ENCODE results near the gene HAGH. TPM values are rescaled to one million over a fixed set of nuclear protein-coding genes. Genes with fewer than 3 reads are reported as not detected.

HAGH gene
- total RNA-seq, 1 experiment from 2014 or later, result 36.0 TPM

- TF ChIP-seq HMGXB4 (CRISPR knock-in tag; IDR thresholded peaks at IDR 0.05) (peak; percentile 93), E2F1 (CRISPR knock-in tag; IDR thresholded peaks at IDR 0.05) (no peak), ZBTB43 (CRISPR knock-in tag; IDR thresholded peaks at IDR 0.05) (peak; percentile 84; the same call in 1 of the 2 replicates), MYBL2 (CRISPR knock-in tag; IDR thresholded peaks at IDR 0.05) (peak; percentile 91; the same call in 1 of the 2 replicates), ELF4 (CRISPR knock-in tag; IDR thresholded peaks at IDR 0.05; ENCODE audit: low read depth) (no peak), ZNF219 (CRISPR knock-in tag; IDR thresholded peaks at IDR 0.05; ENCODE audit: borderline replicate concordance) (peak; percentile 68; the same call in 1 of the 2 replicates), MXD4 (CRISPR knock-in tag; IDR thresholded peaks at IDR 0.05; ENCODE audit: borderline replicate concordance) (no peak), FOXP1 (CRISPR knock-in tag; IDR thresholded peaks at IDR 0.05; ENCODE audit: borderline replicate concordance) (peak; percentile 95), PRDM15 (CRISPR knock-in tag; IDR thresholded peaks at IDR 0.05) (peak; percentile 35; the same call in 1 of the 2 replicates), MAX (CRISPR knock-in tag; IDR thresholded peaks at IDR 0.05) (peak; percentile 96), ETV6 (CRISPR knock-in tag; IDR thresholded peaks at IDR 0.05) (peak; percentile 89), IRF1 (CRISPR knock-in tag; IDR thresholded peaks at IDR 0.05) (0 out of 2 replicates have a peak, but pooled peaks have one; percentile 77), JUN (CRISPR knock-in tag; IDR thresholded peaks at IDR 0.05) (no peak), E2F5 (CRISPR knock-in tag; IDR thresholded peaks at IDR 0.05) (peak; percentile 75; the same call in 1 of the 2 replicates), GABPB1 (CRISPR knock-in tag; IDR thresholded peaks at IDR 0.05) (peak; percentile 75), ZNF416 (CRISPR knock-in tag; IDR thresholded peaks at IDR 0.05) (0 out of 2 replicates have a peak, but pooled peaks have one; percentile 4), NFYB (CRISPR knock-in tag; conservative IDR thresholded peaks at IDR 0.05; ENCODE audit: low read depth) (peak; percentile 94), FOXP4 (CRISPR knock-in tag; IDR thresholded peaks at IDR 0.05) (peak; percentile 87), KAT7 (CRISPR knock-in tag; IDR thresholded peaks at IDR 0.05; ENCODE audit: borderline replicate concordance) (peak; percentile 85; the same call in 1 of the 2 replicates), TEAD4 (CRISPR knock-in tag; IDR thresholded peaks at IDR 0.05) (peak; percentile 41; the same call in 1 of the 2 replicates), ERG (CRISPR knock-in tag; IDR thresholded peaks at IDR 0.05) (no peak), RELA (CRISPR knock-in tag; IDR thresholded peaks at IDR 0.05; ENCODE audit: borderline replicate concordance) (peak; percentile 94), ZNF232 (CRISPR knock-in tag; IDR thresholded peaks at IDR 0.05) (no peak)
Measured at GRCh38 chr16:1826691-1827573, at the start of gene HAGH, which contains the start of gene FAHD1 (continued).

All from WTC11 (cell line).